ENCODE results near the gene ACO2.
"Not testable (repeated sequence)": the region's sequence is repeated elsewhere in the genome, so short reads cannot be mapped to it uniquely, and the experiment has no call there.

The ACO2 gene

DNA sequence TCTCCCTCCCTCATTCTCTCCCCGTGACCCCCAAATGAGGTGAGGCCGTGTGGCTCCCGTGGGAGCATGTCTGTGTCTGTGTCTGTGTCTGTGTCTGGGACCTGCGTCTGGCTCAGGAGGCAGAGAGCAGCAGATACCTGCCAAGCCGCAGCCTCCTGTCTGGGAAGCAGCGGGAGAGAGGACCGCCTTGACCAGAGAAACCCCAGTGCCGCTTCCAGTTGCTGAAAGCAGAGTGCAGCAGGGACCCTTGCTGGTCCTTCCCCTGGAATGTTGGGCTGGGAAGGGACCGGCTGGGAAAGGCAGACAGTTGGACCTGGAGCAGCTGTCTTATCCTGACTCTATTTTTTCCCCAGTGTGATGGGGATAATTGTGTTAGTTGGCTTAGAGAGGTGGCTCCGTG is 92.4 kb downstream of the ACO2 start:
- Mint-ChIP-seq H3K27ac (no peak overlapping the region), H3K4me3 (no peak overlapping the region), H3K4me1 (ENCODE audit: low read depth) (peaks cover 5% of the 10 kb centered on the region), H3K36me3 (ENCODE audit: low read depth) (no peaks in the 10 kb centered on the region), H3K9me3 (no peaks in the 10 kb centered on the region), H3K27me3 (ENCODE audit: low read depth) (peaks cover 30% of the 10 kb centered on the region)
- no peak for DNase-seq (ENCODE audit: low spot score)

DNA sequence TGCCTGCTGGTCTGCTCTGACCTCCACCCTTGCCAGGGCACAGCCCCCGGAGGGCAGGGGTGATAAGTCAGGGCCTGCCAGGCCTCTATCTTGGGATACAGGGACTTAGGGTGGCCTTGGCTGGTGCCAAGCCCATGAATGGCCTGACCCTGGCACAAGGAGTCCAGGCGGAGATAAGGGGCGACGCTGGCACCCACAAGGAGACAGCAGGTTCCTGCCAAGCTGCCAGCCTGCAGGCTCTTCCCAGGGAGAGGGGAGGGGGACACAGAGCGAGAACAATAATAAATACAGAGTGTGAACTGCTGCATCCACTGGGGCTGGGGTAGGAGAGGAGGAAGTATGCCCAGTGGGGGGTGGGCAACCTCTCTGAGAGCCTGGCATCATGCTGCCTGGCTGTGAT is 92.9 kb downstream of the ACO2 start:
- Mint-ChIP-seq H3K27me3 (ENCODE audit: low read depth) (peaks cover 29% of the 10 kb centered on the region), H3K9me3 (no peaks in the 10 kb centered on the region), H3K36me3 (ENCODE audit: low read depth) (no peaks in the 10 kb centered on the region), H3K4me3 (no peak overlapping the region), H3K4me1 (ENCODE audit: low read depth) (peaks cover 5% of the 10 kb centered on the region), H3K27ac (no peak overlapping the region)
- no peak for DNase-seq (ENCODE audit: low spot score)

DNA sequence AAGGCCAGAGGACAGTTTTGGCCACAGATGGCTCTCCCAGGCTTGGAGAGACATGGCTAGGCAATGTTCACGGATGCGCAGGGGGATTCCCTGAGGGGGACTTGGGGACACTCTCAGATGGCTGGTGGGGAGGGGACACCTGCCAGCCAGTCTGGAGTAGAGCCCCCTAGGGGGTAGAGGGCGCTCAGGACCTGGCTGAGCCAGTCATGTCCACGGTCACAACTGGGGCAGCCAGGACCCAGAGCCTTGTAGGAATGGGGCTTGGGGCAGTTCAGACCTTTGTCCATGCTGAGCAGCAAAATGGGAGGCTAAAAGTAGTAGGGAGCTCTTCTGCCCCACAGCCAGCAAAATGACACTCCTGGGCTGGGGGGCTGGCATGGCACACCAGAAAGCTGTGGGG is 93.5 kb downstream of the ACO2 start:
- no peak for DNase-seq (ENCODE audit: low spot score)
- Mint-ChIP-seq H3K36me3 (ENCODE audit: low read depth) (no peaks in the 10 kb centered on the region), H3K4me1 (ENCODE audit: low read depth) (peaks cover 5% of the 10 kb centered on the region), H3K27me3 (ENCODE audit: low read depth) (peaks cover 29% of the 10 kb centered on the region), H3K9me3 (no peaks in the 10 kb centered on the region), H3K27ac (no peak overlapping the region), H3K4me3 (no peak overlapping the region)

- Mint-ChIP-seq H3K4me3 (no peak overlapping the region), H3K9me3 (no peaks in the 10 kb centered on the region), H3K27me3 (ENCODE audit: low read depth) (peaks cover 29% of the 10 kb centered on the region), H3K4me1 (ENCODE audit: low read depth) (peaks cover 5% of the 10 kb centered on the region), H3K36me3 (ENCODE audit: low read depth) (no peaks in the 10 kb centered on the region), H3K27ac (no peak overlapping the region)
- no peak for DNase-seq (ENCODE audit: low spot score)
Observed at GRCh38 chr22:41563051-41563711, 94.3 kb downstream of the ACO2 start.

GRCh38 chr22:41564563-41564962 is 95.6 kb downstream of the ACO2 start:
- H3K9me3 Mint-ChIP-seq, result no peaks in the 10 kb centered on the region
- H3K27ac Mint-ChIP-seq, result no peak overlapping the region
- peaks cover 5% of the 10 kb centered on the region for H3K4me1 Mint-ChIP-seq (ENCODE audit: low read depth)
- no peak overlapping the region for H3K4me3 Mint-ChIP-seq
- H3K36me3 Mint-ChIP-seq (ENCODE audit: low read depth), result no peaks in the 10 kb centered on the region
- DNase-seq (ENCODE audit: low spot score), result no peak
- peaks cover 28% of the 10 kb centered on the region for H3K27me3 Mint-ChIP-seq (ENCODE audit: low read depth)

- peaks cover 5% of the 10 kb centered on the region for H3K4me1 Mint-ChIP-seq (ENCODE audit: low read depth)
- H3K27me3 Mint-ChIP-seq (ENCODE audit: low read depth), result peaks cover 21% of the 10 kb centered on the region
- H3K4me3 Mint-ChIP-seq, result no peak overlapping the region
- H3K27ac Mint-ChIP-seq, result no peak overlapping the region
- H3K36me3 Mint-ChIP-seq (ENCODE audit: low read depth), result no peaks in the 10 kb centered on the region
- H3K9me3 Mint-ChIP-seq, result no peaks in the 10 kb centered on the region
- peak; percentile 24 for DNase-seq (ENCODE audit: low spot score)
Observed at GRCh38 chr22:41565403-41566054, 96.6 kb downstream of the ACO2 start.

- H3K9me3 Mint-ChIP-seq, result no peaks in the 10 kb centered on the region
- peaks cover 5% of the 10 kb centered on the region for H3K4me1 Mint-ChIP-seq (ENCODE audit: low read depth)
- H3K27ac Mint-ChIP-seq, result no peak overlapping the region
Observed at GRCh38 chr22:41567512-41567768, 98.5 kb downstream of the ACO2 start.

GRCh38 chr22:41568811-41569210 is 99.9 kb downstream of the ACO2 start:
- Mint-ChIP-seq H3K36me3 (ENCODE audit: low read depth) (no peaks in the 10 kb centered on the region), H3K9me3 (no peaks in the 10 kb centered on the region), H3K27me3 (ENCODE audit: low read depth) (peaks cover 5% of the 10 kb centered on the region), H3K27ac (no peak overlapping the region), H3K4me1 (ENCODE audit: low read depth) (peaks cover 5% of the 10 kb centered on the region), H3K4me3 (no peak overlapping the region)
- no peak for DNase-seq (ENCODE audit: low spot score)

More at GRCh38 chr22:41567512-41567768, 98.5 kb downstream of the ACO2 start:
- Mint-ChIP-seq H3K4me3 (no peak overlapping the region), H3K36me3 (ENCODE audit: low read depth) (no peaks in the 10 kb centered on the region), H3K27me3 (ENCODE audit: low read depth) (peaks cover 6% of the 10 kb centered on the region)
- DNase-seq (ENCODE audit: low spot score), result no peak

DNA sequence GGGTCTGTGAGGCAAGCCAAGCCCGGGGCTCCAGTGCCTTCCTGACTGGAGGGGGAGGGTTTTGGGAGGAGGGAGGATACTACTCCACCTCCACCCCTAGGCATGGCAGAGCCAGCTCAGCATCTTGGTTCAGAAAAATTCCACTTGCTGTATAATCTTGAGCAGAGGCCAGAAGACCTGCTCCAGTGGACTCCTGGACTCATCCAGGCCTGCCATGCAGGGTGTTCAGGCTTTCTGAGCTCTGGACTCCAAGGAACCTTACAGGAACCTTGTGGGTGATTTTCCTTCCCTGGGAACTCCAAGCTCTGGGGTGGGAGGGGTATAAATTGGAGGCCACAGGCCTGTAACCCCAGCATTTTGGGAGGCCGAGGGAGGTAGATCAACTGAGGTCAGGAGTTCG is 101.3 kb downstream of the ACO2 start:
- no peak overlapping the region for H3K4me3 Mint-ChIP-seq
- no peak overlapping the region for H3K27ac Mint-ChIP-seq
- no peaks in the 10 kb centered on the region for H3K36me3 Mint-ChIP-seq (ENCODE audit: low read depth)
- no peaks in the 10 kb centered on the region for H3K9me3 Mint-ChIP-seq
- DNase-seq (ENCODE audit: low spot score), result no peak
- H3K4me1 Mint-ChIP-seq (ENCODE audit: low read depth), result peaks cover 5% of the 10 kb centered on the region
- H3K27me3 Mint-ChIP-seq (ENCODE audit: low read depth), result peaks cover 5% of the 10 kb centered on the region

- Mint-ChIP-seq H3K27ac (no peak overlapping the region), H3K27me3 (ENCODE audit: low read depth) (peaks cover 3% of the 10 kb centered on the region), H3K36me3 (ENCODE audit: low read depth) (peaks cover 5% of the 10 kb centered on the region), H3K4me3 (no peak overlapping the region), H3K9me3 (no peaks in the 10 kb centered on the region), H3K4me1 (ENCODE audit: low read depth) (no peaks in the 10 kb centered on the region)
- no peak for DNase-seq (ENCODE audit: low spot score)
Observed at GRCh38 chr22:41571786-41572185, 102.9 kb downstream of the ACO2 start.

DNA sequence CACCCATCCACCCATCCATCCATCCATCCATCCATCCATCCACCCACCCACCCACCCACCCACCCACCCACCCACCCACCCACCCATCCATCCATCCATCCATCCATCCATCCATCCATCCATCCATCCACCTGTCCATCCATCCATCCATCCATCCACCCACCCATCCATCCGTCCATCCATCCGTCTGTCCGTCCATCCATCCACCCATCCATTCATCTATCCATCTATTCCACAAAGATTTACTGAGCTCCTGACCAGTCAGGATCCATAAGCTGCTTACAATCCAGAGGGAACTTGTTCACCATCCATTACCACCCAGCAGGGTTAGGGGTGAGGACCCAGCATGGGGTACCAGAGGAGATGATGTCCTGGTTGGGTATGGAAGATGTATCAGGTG is 103.4 kb downstream of the ACO2 start:
- H3K9me3 Mint-ChIP-seq; H3K27me3 Mint-ChIP-seq (ENCODE audit: low read depth); H3K36me3 Mint-ChIP-seq (ENCODE audit: low read depth); H3K27ac Mint-ChIP-seq; DNase-seq (ENCODE audit: low spot score); H3K4me1 Mint-ChIP-seq (ENCODE audit: low read depth); H3K4me3 Mint-ChIP-seq: not testable (repeated sequence)

GRCh38 chr22:41573677-41574076 is 104.8 kb downstream of the ACO2 start:
- Mint-ChIP-seq H3K36me3 (ENCODE audit: low read depth) (peaks cover 7% of the 10 kb centered on the region), H3K27me3 (ENCODE audit: low read depth) (peaks cover 3% of the 10 kb centered on the region), H3K4me1 (ENCODE audit: low read depth) (no peaks in the 10 kb centered on the region), H3K9me3 (no peaks in the 10 kb centered on the region), H3K4me3 (no peak overlapping the region), H3K27ac (no peak overlapping the region)
- DNase-seq (ENCODE audit: low spot score), result no peak

- peaks cover 7% of the 10 kb centered on the region for H3K36me3 Mint-ChIP-seq (ENCODE audit: low read depth)
- no peaks in the 10 kb centered on the region for H3K9me3 Mint-ChIP-seq
- H3K4me1 Mint-ChIP-seq (ENCODE audit: low read depth), result no peaks in the 10 kb centered on the region
- no peak overlapping the region for H3K27ac Mint-ChIP-seq
- no peak for DNase-seq (ENCODE audit: low spot score)
- H3K27me3 Mint-ChIP-seq (ENCODE audit: low read depth), result no peaks in the 10 kb centered on the region
- no peak overlapping the region for H3K4me3 Mint-ChIP-seq
Observed at GRCh38 chr22:41574847-41575381, 106.0 kb downstream of the ACO2 start.

- Mint-ChIP-seq H3K4me1 (ENCODE audit: low read depth) (no peaks in the 10 kb centered on the region), H3K9me3 (no peaks in the 10 kb centered on the region), H3K27me3 (ENCODE audit: low read depth) (no peaks in the 10 kb centered on the region), H3K27ac (no peak overlapping the region), H3K36me3 (ENCODE audit: low read depth) (peaks cover 9% of the 10 kb centered on the region), H3K4me3 (no peak overlapping the region)
- DNase-seq (ENCODE audit: low spot score), result no peak
Observed at GRCh38 chr22:41575533-41575932, 106.6 kb downstream of the ACO2 start.

DNA sequence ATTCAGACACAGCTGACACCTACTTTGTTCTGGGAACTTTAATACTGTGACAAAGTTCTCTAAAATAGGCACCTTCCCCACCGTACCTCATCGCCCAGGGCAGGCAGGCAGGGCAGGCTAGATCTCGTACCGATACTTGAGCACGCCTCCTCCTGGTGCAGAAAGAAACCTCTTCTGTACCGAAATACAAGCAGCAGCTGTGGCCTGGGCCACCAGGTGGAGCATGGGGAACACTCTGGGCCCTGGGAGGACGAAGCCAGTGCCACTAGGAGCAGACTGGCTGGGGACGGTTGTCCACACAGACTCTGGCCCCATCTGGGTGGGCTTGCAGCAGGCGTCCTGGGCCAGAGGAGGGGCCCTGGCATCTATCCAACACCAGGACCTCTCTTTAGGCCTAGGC is 108.0 kb downstream of the ACO2 start:
- Mint-ChIP-seq H3K4me1 (ENCODE audit: low read depth) (no peaks in the 10 kb centered on the region), H3K27me3 (ENCODE audit: low read depth) (no peaks in the 10 kb centered on the region), H3K27ac (no peak overlapping the region), H3K36me3 (ENCODE audit: low read depth) (peaks cover 9% of the 10 kb centered on the region), H3K4me3 (no peak overlapping the region), H3K9me3 (no peaks in the 10 kb centered on the region)
- peak; percentile 8 for DNase-seq (ENCODE audit: low spot score)

Measured in T-helper 2 cell treated with Interferon-gamma antibody and Interleukin-4, amounts not matched to agents 5 μg/mL and 100 μg/mL, for 36 hours (primary cell).